LNCaP clone FGC (cell line): ENCODE measurements around the gene TPM1.

Source experiments
- DNase-seq: peaks from one replicate; pipeline ENCODE4 v3.0.0-alpha.2; 2011; ENCODE audit warnings: low read depth
- H3K4me3 ChIP-seq: 2 replicates; pipeline ENCODE4 v1.5.1; 2011; ENCODE audit warnings: mild to moderate bottlenecking, low read depth, low read length, control low read depth
- TF ChIP-seq, protein P1 (sequence below): IDR thresholded peaks from 2 replicates; pipeline ENCODE4 v1.5.1; 2012; ENCODE audit warnings: mild to moderate bottlenecking; ENCODE audit not compliant: control insufficient read depth, insufficient read depth; ENCODE audit errors: extremely low read depth

Gene TPM1

DNA sequence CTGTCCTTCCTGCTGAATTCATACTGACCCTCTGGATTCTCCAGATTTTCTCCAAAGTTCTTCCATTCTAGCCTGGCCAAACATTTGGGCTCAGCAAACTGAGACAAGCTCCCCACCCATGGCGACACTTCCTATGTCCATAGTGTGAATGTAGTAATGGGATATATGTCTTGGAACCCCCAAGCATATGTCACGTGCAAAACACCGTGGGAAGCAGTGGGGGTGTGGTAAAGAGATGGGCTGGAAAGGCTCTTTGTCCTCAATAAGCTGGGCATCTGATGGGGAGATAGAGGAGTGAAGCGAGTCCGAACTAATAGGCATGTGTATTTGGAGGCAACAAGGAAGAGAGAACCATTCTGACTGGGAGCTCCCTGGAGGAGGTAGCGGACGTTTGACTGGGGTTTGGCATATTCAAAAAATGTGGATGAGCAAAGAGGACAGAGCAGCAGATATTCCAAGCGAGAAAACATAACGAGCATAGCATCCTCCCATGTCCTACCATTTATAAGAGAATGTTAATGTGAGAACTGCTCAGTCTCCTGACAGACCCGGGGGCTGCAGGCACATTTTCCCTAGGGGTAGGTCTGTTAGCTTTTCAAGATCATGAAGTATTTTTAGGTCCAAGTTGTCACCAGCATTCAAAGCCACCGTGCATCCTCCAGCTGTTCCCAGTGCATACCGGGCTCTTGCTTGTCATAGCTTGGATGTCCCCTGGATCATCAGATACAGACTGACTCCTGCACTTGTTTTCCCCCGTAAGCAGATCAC is 25.6 kb downstream of the TPM1 start:
- H3K4me3 ChIP-seq, result no peak overlapping the region
- DNase-seq, result no peak
- TF ChIP-seq, protein P1, sequence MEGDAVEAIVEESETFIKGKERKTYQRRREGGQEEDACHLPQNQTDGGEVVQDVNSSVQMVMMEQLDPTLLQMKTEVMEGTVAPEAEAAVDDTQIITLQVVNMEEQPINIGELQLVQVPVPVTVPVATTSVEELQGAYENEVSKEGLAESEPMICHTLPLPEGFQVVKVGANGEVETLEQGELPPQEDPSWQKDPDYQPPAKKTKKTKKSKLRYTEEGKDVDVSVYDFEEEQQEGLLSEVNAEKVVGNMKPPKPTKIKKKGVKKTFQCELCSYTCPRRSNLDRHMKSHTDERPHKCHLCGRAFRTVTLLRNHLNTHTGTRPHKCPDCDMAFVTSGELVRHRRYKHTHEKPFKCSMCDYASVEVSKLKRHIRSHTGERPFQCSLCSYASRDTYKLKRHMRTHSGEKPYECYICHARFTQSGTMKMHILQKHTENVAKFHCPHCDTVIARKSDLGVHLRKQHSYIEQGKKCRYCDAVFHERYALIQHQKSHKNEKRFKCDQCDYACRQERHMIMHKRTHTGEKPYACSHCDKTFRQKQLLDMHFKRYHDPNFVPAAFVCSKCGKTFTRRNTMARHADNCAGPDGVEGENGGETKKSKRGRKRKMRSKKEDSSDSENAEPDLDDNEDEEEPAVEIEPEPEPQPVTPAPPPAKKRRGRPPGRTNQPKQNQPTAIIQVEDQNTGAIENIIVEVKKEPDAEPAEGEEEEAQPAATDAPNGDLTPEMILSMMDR, result no peak

DNA sequence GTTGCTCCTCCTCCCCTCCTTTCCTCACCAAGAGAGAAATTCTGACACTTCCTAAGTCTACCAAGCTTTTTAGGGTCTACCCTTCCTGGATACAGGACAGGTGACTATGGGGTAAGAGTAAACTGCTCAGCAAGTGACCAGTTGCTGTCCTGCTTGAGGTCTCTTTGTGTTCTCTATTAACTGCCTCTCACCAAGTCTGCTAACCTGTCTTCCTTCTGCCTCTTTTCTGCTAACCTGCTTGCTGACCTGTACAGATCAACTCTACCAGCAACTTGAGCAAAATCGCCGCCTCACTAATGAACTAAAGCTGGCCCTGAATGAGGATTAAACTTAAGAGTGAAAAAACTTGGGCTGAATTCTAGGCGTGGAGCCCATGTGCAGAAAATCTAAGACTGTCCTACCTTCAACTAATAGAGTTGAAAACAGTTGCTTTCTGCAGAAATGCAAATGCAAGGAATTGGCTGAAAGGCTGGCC is 27.1 kb downstream of the TPM1 start:
- no peak for DNase-seq
- no peak overlapping the region for H3K4me3 ChIP-seq
- TF ChIP-seq, protein P1, result no peak

DNA sequence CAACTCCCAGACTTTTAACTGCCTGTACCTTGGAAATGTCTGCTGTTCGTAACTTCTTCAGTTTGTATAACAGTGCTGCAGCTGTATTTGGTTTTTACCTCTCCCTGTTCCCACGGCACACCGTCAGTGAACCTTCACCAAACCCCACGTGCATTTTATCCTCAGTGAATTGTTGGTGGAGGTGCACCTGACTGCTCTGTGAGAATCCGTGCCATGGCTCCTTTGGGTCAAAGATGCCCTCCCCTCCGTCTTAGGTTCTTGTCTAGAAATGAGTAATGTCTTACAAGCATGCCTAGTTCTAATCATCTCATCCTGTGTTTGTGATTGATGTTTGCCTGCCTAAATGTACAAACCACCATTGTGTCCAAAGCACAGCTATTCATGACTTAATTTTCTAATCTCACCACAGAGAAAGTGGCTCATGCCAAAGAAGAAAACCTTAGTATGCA is 28.2 kb downstream of the TPM1 start:
- no peak for DNase-seq
- TF ChIP-seq, protein P1, result no peak
- H3K4me3 ChIP-seq, result no peak overlapping the region

DNA sequence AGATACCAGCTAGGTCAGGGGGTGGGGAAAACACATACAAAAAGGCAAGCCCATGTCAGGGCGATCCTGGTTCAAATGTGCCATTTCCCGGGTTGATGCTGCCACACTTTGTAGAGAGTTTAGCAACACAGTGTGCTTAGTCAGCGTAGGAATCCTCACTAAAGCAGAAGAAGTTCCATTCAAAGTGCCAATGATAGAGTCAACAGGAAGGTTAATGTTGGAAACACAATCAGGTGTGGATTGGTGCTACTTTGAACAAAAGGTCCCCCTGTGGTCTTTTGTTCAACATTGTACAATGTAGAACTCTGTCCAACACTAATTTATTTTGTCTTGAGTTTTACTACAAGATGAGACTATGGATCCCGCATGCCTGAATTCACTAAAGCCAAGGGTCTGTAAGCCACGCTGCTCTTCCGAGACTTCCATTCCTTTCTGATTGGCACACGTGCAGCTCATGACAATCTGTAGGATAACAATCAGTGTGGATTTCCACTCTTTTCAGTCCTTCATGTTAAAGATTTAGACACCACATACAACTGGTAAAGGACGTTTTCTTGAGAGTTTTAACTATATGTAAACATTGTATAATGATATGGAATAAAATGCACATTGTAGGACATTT is 28.9 kb downstream of the TPM1 start:
- H3K4me3 ChIP-seq, result no peak overlapping the region
- no peak for DNase-seq
- TF ChIP-seq, protein P1, result no peak

DNA sequence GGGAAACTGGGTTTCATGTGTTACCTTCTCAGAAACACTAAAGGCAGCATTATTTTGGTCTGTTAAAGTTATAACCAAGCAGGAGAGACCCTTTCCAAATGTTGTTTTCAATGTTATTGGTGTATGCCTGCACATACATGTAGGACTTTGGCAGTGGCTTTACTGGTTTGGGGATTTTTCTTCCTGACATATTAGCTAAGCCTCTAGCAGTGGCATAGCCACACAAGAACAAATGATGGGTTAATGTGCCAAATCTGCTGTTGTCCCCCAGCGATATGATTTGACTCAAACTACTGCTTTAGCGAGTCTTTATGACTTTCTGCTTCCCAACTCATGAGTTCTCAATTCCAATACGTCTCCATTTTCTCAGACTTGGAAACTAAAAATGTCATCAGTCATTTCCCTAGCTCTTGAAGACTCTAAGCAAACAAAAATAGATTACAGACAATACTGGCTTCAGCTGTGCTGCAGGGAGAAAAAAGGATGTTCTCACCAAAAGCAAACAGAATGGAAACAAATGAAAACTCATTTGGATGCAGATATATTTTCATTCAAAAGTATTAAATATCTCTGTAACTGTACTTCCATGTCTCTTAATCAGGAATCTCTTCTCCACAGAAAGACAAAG is 29.6 kb downstream of the TPM1 start:
- no peak for DNase-seq
- TF ChIP-seq, protein P1, result no peak

DNA sequence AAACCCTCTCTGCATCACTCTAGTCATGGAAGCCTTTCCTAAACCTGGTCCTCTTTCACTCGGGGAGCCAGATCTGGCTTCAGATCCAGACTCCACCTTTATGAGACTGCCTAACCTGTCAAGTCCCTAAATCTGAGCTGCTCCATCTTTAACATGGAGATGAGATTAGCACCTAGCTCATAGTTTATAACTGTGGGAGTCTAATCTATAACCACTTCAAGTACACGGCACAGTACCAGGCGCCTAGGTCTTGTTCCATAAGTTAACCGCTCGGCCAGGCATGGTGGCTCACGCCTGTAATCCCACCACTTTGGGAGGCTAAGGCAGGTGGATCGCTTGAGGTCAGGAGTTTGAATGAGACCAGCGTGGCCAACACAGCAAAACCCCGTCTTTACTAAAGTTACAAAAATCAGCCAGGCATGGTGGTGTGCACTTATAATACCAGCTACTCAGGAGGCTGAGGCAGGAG is 30.3 kb downstream of the TPM1 start:
- H3K4me3 ChIP-seq, result no peak overlapping the region
- TF ChIP-seq, protein P1, result no peak
- no peak for DNase-seq

More for the DNA sequence above, 29.6 kb downstream of the TPM1 start:
- no peak overlapping the region for H3K4me3 ChIP-seq
